NCI-H69 (cell line): ENCODE data around the gene LDLRAD3.

Experiments
- DNase-seq: peaks from one replicate; lab custom pipeline; 2025; lab: John Stamatoyannopoulos, UW

LDLRAD3 gene

GRCh38 chr11:36077368-36077767 lies 133.5 kb downstream of the LDLRAD3 start:
- DNase-seq, result no peak

- no peak for DNase-seq
Observed at GRCh38 chr11:36077886-36078685, 134.2 kb downstream of the LDLRAD3 start.

- DNase-seq, result no peak
Observed at GRCh38 chr11:36078686-36079055, 134.8 kb downstream of the LDLRAD3 start.

GRCh38 chr11:36079878-36080675 lies 136.2 kb downstream of the LDLRAD3 start:
- DNase-seq, result no peak

- DNase-seq, result no peak
Observed at GRCh38 chr11:36081274-36081945, 137.5 kb downstream of the LDLRAD3 start.

GRCh38 chr11:36086366-36086765 lies 142.5 kb downstream of the LDLRAD3 start:
- DNase-seq, result no peak

- no peak for DNase-seq
Observed at GRCh38 chr11:36088266-36088972, 144.6 kb downstream of the LDLRAD3 start.

- no peak for DNase-seq
Observed at GRCh38 chr11:36089920-36090319, 146.1 kb downstream of the LDLRAD3 start.

- DNase-seq, result no peak
Observed at GRCh38 chr11:36090356-36091109, 146.7 kb downstream of the LDLRAD3 start.

- DNase-seq, result no peak
Observed at GRCh38 chr11:36091256-36091811, 147.5 kb downstream of the LDLRAD3 start.

GRCh38 chr11:36092314-36093030 lies 148.6 kb downstream of the LDLRAD3 start:
- no peak for DNase-seq

GRCh38 chr11:36093548-36093947 lies 149.7 kb downstream of the LDLRAD3 start:
- no peak for DNase-seq

- DNase-seq, result peak; percentile 22
Observed at GRCh38 chr11:36094164-36094563, 150.3 kb downstream of the LDLRAD3 start.

- no peak for DNase-seq
Observed at GRCh38 chr11:36095716-36096115, 151.9 kb downstream of the LDLRAD3 start.

- DNase-seq, result no peak
Observed at GRCh38 chr11:36097219-36097650, 153.4 kb downstream of the LDLRAD3 start.

- peak; percentile 35 for DNase-seq
Observed at GRCh38 chr11:36098087-36098486, 154.2 kb downstream of the LDLRAD3 start.

GRCh38 chr11:36098853-36099375 lies 155.1 kb downstream of the LDLRAD3 start:
- peak; percentile 41 for DNase-seq

- DNase-seq, result no peak
Observed at GRCh38 chr11:36101466-36101865, 157.6 kb downstream of the LDLRAD3 start.

- no peak for DNase-seq
Observed at GRCh38 chr11:36102868-36103267, 159.0 kb downstream of the LDLRAD3 start.

GRCh38 chr11:36103933-36104530 lies 160.2 kb downstream of the LDLRAD3 start:
- DNase-seq, result no peak
